Germinal center (tissue), 1 donor: ENCODE data around the gene POU3F2.

Source experiments
- DNase-seq: peaks from one replicate; pipeline ENCODE4 v3.0.0; 2012; ENCODE audit warnings: mixed read lengths, low spot score

Gene POU3F2

GRCh38 chr6:98831057-98831958, 3.1 kb upstream of the POU3F2 start:
- DNase-seq: no peak

GRCh38 chr6:98831959-98832283, 2.5 kb upstream of the POU3F2 start:
- no peak for DNase-seq

GRCh38 chr6:98832284-98833056, 1.9 kb upstream of the POU3F2 start:
- DNase-seq: no peak

- no peak for DNase-seq
Measured at GRCh38 chr6:98833057-98833306, 1.4 kb upstream of the POU3F2 start.

- no peak for DNase-seq
Measured at GRCh38 chr6:98833307-98834059, 891 bp upstream of the POU3F2 start.

GRCh38 chr6:98835149-98836024, 1.0 kb downstream of the POU3F2 start:
- no peak for DNase-seq

GRCh38 chr6:98836025-98836961, 1.9 kb downstream of the POU3F2 start:
- DNase-seq: no peak

GRCh38 chr6:98836962-98837944, 2.9 kb downstream of the POU3F2 start:
- DNase-seq: no peak

GRCh38 chr6:98838032-98838431, 3.7 kb downstream of the POU3F2 start:
- DNase-seq: no peak

- no peak for DNase-seq
Measured at GRCh38 chr6:98838975-98839374, 4.6 kb downstream of the POU3F2 start.

GRCh38 chr6:98839781-98840361, 5.5 kb downstream of the POU3F2 start:
- no peak for DNase-seq

- DNase-seq: no peak
Measured at GRCh38 chr6:98840385-98840784, 6.0 kb downstream of the POU3F2 start.

- no peak for DNase-seq
Measured at GRCh38 chr6:98840996-98841513, 6.7 kb downstream of the POU3F2 start.

- no peak for DNase-seq
Measured at GRCh38 chr6:98841621-98842341, 7.4 kb downstream of the POU3F2 start.

GRCh38 chr6:98842342-98843180, 8.2 kb downstream of the POU3F2 start:
- no peak for DNase-seq

GRCh38 chr6:98843271-98844243, 9.2 kb downstream of the POU3F2 start:
- no peak for DNase-seq
